ENCODE data around the gene RIPPLY1.

- no peak for TF ChIP-seq POLR2AphosphoS5 (IDR thresholded peaks at IDR 0.05; ENCODE audit: low read depth, low read length)
- no peak for TF ChIP-seq TCF7L2 (IDR thresholded peaks at IDR 0.05; ENCODE audit: borderline replicate concordance, extremely low read depth, insufficient read depth, insufficient read length)
- TF ChIP-seq RAD21 (IDR thresholded peaks at IDR 0.05; ENCODE audit: low read depth): no peak
Measured at GRCh38 chrX:106948641-106949040, 45.5 kb upstream of the RIPPLY1 start.

All from HCT116 (cell line).